GM18870 (cell line): Measurements from ENCODE around the gene TGOLN2.

Experiments
- ATAC-seq: cut with Tn5 transposase; IDR thresholded peaks from one replicate; pipeline ENCODE4 v1.9.1; 2021; ENCODE audit warnings: moderate library complexity; ENCODE audit not compliant: unreplicated experiment

The TGOLN2 gene

GRCh38 chr2:85309699-85310321 lies 18.0 kb downstream of the TGOLN2 start:
- no peak for ATAC-seq

DNA sequence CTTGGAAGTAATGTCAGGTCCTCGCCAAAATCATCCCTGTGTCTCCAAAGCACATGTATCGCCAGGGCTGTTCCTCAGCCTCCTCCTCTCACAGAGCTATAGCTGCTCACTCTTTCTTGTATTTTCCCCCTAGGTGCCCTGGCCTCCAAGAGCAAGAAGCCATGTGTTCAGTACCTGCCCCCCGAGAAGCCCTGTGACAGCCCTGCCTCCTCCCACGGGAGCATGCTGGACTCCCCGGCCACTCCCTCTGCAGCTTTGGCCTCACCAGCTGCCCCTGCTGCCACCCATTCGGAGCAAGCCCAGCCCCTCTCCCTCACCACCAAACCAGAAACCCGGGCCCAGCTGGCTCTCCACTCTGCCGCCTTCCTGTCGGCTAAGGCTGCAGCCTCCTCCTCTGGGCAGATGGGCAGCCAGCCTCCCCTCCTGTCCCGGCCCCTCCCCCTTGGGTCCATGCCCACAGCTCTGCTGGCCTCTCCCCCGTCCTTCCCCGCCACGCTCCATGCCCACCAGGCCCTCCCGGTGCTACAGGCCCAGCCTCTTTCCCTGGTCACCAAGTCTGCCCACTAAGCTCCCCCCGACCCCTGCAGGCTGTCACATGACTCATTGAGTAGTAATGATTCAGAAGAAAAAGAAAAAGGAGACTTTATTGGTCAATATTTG lies 18.8 kb downstream of the TGOLN2 start:
- no peak for ATAC-seq

GRCh38 chr2:85308201-85308600 lies 19.6 kb downstream of the TGOLN2 start:
- ATAC-seq, result no peak

- ATAC-seq, result no peak
Observed at GRCh38 chr2:85307527-85307897, 20.3 kb downstream of the TGOLN2 start.

DNA sequence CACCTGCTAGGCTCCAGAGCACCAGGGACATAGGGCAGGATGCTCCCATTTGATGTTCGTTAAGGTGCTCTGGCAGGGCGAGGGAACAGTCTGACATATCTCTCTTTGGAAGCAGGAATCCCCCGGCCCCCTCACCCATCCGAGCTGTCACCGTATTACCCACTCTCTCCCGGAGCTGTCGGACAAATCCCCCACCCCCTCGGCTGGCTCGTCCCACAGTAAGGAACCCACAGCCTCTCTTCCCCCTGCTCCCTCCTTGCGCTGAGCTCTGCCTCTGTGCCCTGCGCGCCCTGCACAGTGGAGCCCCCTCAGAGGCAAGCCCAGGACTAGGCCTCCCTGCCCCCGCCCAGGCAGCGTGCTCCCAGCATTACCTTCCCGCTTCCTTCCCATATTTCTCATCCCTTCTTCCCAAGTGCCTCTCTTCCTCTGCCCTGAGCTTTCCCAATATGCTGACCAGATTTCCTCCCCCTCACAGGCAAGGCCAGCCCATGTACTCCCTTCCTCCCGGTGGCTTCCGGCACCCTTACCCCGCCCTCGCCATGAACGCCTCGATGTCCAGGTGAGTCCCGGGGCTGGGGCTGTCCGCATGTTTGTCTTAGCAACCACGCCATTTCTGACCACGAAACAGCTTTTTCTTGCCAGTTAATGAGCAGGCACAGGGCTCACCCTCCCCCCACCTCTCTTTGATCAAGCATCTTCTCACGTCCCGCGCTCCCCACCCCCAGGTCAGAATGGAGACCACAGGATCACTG lies 23.8 kb downstream of the TGOLN2 start:
- no peak for ATAC-seq

GRCh38 chr2:85302121-85302520 lies 25.7 kb downstream of the TGOLN2 start:
- no peak for ATAC-seq

DNA sequence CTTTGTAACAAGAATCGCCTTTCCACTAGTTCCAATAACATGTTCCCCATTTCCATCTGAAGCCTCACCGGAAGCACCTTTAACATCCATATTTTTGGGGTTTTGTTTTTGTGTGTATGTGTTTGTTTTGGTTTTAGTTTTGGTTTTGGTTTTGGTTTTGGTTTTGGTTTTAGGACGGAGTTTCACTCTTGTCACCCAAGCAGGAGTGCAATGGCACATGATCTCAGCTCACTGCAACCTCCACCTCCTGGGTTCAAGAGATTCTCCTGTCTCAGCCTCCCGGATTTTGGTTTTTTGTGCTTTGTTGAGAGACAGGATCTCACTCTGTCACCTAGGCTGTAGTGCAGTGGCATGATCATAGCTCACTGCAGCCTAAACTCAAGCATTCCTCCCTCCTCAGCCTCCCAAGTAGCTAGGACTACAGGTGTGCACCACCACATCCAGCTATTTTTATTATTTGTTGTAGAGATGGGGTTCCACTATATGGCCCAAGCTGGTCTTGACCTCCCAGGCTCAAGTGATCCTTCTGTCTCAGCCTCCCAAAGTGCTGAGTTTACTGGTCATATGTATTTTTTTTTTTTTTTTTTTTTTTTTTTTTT lies 36.3 kb downstream of the TGOLN2 start:
- ATAC-seq, result no peak

DNA sequence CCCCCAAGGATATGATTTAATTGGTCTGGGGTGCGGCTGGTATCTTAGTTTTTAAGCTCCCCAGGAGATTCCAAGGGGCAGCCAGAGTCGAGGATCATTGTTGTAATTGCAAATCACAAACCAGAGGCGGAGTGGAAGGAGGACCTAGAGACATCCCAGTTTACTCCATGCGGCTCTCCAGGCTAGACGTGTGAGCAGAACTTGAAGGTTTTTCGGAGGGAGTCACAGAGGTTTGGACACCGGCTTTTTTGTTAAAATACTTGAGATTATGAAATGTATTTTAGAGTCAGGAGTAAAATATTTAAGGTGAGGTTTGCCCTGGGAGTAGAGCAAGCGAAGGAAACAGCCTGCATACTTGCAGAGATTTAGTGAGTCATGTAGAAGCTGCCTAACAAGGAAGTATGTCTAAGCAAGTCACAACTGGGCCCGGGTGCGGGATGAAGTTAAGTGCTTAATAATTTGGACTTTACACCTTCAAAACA lies 39.5 kb downstream of the TGOLN2 start:
- no peak for ATAC-seq

DNA sequence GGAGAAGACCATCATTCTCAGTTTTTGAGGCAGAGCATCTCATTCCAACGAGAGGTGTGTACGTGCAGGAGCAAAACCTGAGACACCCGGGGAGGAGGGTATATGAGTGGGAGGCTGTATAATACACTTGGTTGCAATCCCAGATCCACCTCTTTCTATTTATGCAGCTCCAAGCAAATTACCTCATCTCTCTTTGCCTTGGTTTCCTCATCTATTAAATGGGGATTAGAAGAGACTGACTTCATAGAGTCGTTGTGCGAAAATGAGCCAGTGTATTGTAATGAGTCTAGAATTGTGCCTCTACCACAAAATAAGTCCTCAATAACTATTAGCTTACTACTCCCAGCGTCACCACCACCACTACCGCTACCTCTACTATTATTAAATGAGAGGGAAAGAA lies 40.1 kb downstream of the TGOLN2 start:
- no peak for ATAC-seq

- no peak for ATAC-seq
Observed at GRCh38 chr2:85286918-85287317, 40.9 kb downstream of the TGOLN2 start.

GRCh38 chr2:85283641-85284040 lies 44.1 kb downstream of the TGOLN2 start:
- no peak for ATAC-seq

DNA sequence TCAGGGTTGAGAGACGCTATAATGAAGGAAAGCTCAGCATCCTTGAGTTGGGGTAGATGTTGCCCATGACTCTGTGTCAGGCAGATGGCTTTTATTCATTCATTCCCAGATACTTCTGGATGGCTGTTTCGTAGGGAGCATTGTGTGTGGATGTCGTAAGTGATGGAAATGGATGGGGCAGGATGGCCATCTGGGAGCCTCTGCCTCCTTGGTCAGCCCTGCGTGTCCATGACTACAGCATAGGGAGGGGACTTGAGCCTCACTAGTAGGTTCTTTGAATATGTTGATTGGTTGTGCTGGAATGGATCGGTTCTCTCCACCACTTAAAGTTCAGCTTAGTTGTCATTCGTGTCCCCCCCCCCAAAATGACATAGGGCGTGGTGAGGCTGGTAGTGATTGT lies 44.9 kb downstream of the TGOLN2 start:
- ATAC-seq, result no peak

GRCh38 chr2:85281553-85281952 lies 46.2 kb downstream of the TGOLN2 start:
- ATAC-seq, result no peak

DNA sequence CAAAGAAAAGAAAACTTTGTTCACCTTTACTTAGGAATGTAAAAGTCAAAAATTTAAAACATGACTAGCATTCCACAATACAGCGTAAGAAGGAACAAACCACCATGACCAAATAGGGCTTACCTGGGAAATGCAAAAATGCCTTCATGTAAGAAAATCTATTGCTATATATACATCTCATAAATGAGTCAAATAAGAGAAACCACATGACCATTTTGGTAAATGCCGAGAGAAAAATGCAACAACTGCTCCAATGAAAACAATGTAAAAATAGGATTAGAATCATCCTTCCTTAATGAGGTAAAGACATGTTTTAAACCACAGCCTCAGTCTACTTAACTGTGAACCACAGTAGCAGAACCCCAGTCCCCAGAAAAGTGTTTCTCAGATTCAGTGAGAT lies 49.4 kb downstream of the TGOLN2 start:
- ATAC-seq, result no peak

- ATAC-seq, result no peak
Observed at GRCh38 chr2:85277416-85278158, 50.2 kb downstream of the TGOLN2 start.

DNA sequence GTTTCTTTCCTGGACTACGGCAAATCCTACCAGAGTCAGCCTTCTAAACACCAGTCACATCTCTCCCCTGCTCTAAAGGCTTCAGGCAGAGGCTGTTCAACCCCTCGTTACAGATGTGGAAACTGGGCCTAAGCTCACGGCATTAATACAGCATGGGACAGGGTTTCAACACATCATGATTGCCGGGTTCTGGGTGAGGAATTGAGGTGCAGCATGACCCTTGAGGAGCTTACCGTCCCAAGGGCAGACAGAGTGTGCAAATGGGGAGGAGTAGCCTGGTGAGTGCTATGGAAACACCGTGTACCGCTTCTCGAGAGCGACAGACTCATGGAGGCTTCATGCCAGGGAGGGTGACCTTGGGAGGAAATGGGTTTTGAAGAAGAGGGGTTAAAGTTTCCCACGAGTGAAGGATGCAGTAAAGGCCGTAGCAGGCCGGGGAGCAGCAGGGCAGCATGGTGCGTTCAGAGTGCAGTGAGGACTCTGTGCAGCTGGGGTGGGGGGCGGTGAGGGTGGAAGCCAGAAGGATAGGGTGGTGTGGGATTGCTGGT lies 51.1 kb downstream of the TGOLN2 start:
- no peak for ATAC-seq

- ATAC-seq, result no peak
Observed at GRCh38 chr2:85275984-85276540, 51.7 kb downstream of the TGOLN2 start.

DNA sequence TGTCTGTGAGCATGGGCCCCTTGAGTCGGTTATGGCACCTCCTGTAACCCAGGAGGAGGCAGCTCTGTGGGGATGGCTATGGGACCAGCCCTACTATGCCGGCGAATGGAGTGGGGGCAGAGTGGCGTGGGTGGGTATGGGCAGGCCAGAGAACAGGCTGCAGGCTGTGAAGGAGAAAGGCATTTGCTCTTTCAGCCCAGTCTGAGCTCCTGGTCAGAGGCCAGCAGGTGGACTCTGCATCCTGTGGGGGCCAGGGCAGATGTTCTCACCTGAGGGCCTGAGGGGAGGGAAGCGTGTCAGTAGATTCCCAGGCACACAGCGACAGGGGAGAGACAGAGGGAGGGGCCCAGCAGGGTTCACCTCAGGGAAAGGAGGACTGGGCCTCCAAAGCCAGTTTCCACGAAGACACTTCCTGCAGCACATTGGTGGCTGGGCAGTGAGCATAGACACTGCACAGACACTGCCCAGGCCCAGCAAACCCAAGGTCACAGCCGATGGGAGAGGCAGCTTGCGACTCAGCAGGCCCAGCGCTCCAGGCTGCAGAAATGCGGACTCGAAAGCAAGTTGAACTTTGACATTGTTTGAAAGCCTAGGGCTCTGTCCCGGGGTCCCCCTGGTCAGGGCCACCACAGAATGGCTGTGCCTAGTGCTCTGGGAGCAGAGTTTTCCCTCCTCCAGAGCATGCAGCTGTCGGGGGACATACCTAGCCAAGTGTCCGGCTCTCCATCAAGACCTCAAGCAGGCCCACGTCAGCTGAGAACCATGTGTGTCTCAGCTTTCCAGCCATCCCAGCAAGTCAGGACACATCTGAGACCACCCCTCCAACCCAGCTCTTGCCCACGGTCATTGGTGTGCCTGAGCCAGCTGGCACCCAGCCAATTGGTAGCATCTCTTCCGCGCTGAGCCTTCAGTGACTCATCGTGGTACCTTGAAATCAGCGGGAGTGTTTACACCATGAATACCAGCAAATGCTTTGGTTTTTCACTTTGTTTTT lies 53.8 kb downstream of the TGOLN2 start:
- ATAC-seq, result no peak

- no peak for ATAC-seq
Observed at GRCh38 chr2:85272357-85272756, 55.4 kb downstream of the TGOLN2 start.
